GM08714 (cell line): ENCODE data around the gene DEPDC1.
"Not testable (repeated sequence)": the region's sequence is repeated elsewhere in the genome, so short reads cannot be mapped to it uniquely, and the experiment has no call there.

Source experiments
- H3K4me3 ChIP-seq: fragments of 200-500 bp; sonication (Bioruptor generic); 2 replicates; pipeline ENCODE4 v1.5.1; 2014; ENCODE audit warnings: mild to moderate bottlenecking, low read length, inconsistent platforms
- ZNF274 ChIP-seq: IDR thresholded peaks from 2 replicates; pipeline ENCODE4 v1.6.1; 2012; ENCODE audit warnings: mild to moderate bottlenecking, low read depth, low read length

The DEPDC1 gene

DNA sequence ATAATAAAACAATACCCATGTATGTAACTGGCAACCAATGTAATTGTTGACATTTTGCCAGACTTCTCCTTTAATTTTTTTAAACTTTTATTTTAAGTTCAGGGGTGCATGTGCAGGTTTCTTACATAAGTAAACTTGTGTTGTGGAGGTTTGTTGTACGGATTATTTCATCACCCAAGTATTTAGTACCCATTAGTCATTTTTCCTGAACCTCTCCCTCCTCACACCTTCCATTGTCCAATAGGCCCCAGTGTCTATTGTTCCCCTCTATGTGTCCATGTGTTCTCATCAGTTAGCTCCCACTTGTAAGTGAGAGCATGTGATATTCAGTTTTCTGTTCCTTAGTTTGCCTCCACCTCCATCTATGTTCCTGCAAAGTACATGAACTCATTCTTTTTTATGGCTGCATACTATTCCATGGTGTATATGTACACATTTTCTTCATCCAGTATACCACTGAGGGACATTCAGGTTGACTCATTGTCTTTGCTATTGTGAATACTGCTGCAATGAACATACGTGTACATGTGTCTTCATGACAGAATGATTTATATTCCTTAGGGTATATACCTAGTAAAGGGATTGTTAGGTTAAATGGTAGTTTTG, 6.7 kb downstream of the DEPDC1 start:
- no peak for TF ChIP-seq ZNF274
- no peak overlapping the region for H3K4me3 ChIP-seq

DNA sequence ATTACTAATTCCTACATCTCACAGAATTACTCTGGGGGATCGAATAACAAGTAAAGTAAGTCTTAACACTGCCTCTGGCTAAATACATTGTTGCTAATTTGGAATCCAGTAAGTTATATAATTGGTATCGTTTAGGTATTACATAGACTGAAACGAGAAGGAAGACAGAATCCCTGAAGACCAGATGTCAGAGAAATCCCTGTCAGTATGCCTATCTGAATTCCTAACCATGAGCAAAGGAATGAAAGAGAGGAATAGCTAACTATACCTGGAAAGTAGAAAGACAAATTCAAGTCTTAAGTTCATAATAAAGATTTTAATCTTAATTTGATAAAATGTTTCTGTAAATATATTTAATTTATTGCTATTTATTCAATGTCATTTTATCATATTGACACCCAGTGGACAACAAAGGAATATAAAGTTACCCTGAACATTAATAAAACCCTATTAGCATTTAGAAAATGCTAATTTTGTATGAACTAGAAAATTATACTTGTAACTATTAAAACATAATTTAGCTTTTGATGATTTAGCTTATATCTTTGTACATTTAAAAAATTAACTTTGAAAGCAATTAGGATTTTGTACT, 11.4 kb downstream of the DEPDC1 start:
- no peak overlapping the region for H3K4me3 ChIP-seq
- TF ChIP-seq ZNF274 = no peak

DNA sequence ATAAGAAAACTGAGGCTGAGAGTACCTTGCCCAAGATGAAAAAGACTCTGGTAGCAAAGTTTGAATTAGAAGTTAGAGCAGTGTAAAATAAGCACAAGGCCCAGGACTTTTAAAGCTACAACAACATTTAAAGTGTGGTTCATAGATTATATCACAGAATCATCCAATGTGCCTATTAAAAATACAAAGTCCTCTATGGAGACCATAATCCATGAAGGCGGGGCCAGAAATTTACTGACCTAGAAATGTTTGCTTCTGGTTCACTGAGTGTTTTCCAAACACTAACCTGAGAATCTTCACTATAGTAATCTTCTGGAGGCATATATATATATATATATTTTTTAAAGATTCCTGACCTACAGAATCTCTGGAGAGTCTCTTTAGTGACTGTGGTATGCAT, 12.3 kb downstream of the DEPDC1 start:
- H3K4me3 ChIP-seq = no peak overlapping the region
- no peak for TF ChIP-seq ZNF274

DNA sequence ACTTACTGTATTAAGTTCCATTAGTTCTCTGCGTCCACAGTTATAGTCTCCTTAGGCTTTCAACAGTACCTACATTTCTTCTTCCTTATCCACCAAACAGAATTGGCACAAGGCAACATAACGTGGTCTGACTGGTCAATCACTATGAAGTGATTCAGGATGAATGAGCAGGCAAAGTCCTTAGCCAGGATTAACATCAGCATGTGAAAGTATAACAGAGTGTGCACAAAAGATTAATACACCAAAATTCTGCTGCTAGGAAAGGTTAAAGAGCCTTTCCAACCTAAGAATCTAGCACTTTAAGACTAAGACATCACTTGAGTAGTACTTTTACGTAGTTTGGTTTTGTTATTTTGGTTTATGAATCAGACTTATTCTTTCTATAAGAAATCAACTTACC, 15.8 kb downstream of the DEPDC1 start:
- no peak for TF ChIP-seq ZNF274
- H3K4me3 ChIP-seq = no peak overlapping the region

DNA sequence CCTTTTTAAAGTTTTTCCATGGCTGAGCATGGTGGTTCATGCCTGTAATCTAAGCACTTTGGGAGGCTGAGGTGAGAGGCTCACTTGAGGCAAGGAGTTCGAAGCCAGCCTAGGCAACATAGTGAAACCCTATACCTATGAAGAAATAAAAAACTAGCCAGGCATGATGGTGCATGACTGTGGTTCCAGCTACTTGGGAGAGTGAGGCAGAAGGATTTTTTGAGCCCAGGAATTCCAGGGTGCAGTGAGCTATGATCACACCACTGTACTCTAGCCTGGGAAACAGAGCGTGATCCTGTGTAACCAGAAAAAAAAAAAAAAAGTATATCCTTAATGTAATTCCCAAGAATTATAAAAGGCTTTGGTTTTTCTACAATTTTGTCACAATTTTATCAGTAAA, 17.4 kb downstream of the DEPDC1 start:
- TF ChIP-seq ZNF274 = no peak
- no peak overlapping the region for H3K4me3 ChIP-seq

DNA sequence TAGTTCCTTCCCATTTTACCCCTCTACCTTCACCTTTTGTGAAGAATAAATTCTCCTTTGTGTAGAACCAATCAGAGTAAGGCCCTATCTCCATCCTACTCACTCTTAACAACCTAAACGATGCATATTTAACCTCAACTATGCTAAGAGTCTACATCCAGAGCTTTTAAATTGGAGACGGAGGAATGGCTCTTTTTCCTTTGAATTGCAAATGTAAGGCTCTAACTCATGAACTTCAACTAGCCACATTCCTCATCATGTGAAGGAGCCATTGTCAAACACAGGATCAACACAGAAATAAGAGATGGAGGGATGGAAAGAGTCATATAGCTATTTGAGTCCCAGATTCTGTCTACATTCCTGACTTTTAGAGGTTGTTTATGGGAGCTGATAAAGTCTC, 18.2 kb downstream of the DEPDC1 start:
- H3K4me3 ChIP-seq = no peak overlapping the region
- no peak for TF ChIP-seq ZNF274

DNA sequence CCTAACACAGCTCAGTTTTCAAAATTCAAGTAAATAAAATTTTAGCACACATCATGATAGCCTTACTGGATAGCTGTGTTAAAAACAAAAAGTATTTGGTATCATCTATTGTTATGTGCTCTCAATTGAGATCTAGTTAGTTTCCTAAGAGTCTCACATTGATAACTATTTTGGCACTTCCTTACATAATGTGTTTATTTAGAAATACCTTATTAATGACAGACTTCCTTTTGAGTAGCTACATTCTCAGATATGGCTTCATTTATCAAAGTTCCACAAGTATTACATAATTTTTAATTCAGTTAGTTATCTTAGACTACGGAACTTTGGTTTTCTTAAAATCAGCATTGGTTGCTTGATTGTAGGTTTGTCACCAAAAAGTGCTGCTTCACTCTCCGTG, 20.3 kb downstream of the DEPDC1 start:
- not testable (repeated sequence) for H3K4me3 ChIP-seq

DNA sequence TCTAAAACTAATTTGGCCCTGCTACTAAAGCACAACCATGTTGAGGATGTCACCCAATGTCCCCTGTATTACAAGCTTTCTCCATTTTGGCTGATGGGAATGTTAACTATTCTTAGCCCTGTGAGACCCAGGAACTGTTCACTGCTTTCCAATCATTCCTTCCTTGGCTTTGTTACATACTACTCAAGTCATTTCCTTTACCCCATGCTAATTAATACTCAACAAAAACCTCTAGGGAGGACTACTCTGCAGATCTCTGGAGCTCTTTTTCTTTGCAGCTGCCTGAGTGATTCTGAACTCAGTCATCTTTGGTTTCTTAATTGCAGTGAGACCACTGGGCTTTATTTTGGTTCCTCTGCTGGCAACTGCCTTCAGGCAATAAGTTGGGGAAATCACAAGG, 23.8 kb downstream of the DEPDC1 start:
- no peak overlapping the region for H3K4me3 ChIP-seq
- no peak for TF ChIP-seq ZNF274

DNA sequence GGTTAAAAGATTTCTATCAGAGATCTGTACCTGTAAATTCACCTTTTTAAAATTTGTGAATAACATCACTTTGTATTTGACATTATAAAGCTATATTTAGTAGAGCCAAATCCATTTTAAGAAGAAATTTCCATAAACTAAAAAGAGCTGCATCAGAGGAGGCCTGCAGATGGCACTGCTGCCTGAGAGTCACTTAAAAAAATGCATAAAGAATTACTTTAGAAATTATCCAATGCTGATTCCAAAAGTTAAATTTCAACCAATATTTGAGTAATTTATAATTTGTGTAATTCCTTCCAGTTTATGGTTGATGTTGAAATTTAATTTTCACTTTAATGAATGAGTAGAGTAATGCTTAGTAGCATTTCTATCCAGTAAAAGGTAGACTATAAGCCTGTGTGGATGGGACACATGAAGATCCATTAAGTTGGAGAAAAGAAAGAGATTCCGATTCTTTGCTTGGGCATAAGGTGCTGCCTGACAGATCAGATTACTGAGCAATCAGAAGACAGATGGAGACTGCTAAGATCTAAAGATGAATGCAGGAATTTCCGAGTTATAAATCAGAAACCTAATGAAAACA, 26.4 kb downstream of the DEPDC1 start:
- TF ChIP-seq ZNF274 = no peak
- no peak overlapping the region for H3K4me3 ChIP-seq

DNA sequence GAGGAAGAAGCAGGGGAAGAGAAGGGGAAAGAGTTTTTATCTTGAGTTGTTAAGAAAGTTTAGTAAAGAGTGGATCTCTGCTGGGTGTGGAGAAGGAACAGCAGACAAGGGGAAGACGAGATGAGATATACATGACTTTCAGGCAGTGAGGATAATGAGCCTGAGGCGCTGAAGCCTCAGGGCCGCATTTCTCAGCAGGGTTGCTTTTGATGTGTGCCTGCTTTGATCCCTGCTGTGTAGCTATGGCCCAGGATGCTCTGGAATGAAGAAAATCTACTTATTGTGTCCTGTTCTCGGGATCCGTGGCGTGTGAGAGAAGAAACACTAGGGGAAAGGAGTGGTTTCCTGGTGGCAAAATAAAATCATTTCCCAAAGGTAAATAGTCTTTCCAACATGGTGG, 32.0 kb downstream of the DEPDC1 start:
- no peak overlapping the region for H3K4me3 ChIP-seq
- no peak for TF ChIP-seq ZNF274

DNA sequence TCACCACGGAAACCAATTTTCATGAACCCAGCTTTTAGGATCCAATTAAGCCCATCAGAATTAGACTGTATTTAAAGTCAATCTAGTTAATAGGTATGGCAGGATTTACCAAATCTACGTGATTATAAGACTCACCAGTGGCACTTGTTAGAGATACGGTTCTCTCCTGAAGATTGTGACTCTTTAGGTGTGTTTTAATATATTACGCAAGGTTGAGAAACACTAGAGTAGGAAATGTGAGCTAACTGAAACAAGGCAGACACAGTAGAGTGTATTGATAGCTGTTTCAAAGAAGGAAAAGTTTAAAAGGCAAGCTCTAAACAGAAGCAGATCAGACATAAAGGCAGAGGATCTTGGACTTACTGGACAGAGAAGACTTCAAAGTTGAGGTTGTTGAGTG, 35.9 kb downstream of the DEPDC1 start:
- TF ChIP-seq ZNF274 = no peak
- no peak overlapping the region for H3K4me3 ChIP-seq

DNA sequence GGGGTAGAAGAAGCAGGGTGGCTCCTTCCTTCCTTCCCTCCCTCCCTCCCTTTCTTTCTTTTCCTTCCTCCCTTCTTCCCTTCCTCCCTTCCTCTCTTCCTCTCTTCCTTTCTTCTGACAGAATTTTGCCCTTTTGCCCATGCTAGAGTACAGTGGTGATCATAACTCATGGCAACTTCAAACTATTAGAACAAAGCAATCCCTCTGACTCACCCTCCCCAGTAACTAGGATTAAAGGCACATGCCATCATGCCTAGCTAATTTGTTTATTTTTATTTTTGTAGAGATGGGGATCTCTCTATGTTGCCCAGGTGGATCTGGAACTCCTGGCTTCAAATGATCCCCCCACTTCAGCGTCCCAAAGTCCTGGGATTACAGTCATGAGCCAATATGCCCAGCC, 37.1 kb downstream of the DEPDC1 start:
- no peak overlapping the region for H3K4me3 ChIP-seq
- no peak for TF ChIP-seq ZNF274

DNA sequence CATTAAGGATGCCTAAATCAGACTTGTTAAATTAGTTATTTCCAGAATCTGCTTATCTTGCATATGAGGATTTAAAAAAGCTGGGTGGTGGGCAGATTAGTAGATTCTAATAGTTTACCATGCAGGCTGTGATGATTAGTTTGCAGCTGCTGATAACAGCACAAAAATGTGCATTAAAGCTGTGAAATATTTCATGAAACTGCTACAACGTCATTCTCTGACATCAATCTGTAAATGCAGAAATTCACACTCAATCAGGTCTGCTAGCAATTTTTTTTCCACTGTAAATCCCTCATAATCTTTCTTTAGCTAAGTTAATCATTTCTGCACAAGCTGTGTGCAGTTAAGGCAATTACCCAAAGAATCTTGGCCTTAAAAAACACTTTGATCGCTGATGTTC, 37.8 kb downstream of the DEPDC1 start:
- TF ChIP-seq ZNF274 = no peak
- H3K4me3 ChIP-seq = no peak overlapping the region

DNA sequence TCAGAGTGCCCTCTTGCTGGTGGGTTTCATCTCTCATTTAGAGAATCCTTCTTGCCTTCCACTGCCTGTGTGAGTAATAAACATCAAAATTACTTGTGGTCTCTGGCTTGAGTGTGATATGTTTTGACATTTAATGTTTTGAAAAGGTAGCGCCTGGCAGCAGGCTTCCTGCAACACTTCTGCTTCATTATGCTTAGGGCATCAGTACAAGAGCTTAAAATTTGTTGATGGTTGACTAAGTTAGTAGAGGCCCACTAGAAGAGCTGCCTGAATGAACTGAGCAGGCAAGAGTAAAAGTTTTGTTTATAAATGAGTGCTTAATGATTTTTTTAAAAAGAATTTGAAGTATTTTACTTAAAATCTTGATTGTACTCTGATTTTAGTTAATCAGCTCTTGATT, 40.7 kb downstream of the DEPDC1 start:
- H3K4me3 ChIP-seq = no peak overlapping the region
- TF ChIP-seq ZNF274 = no peak

DNA sequence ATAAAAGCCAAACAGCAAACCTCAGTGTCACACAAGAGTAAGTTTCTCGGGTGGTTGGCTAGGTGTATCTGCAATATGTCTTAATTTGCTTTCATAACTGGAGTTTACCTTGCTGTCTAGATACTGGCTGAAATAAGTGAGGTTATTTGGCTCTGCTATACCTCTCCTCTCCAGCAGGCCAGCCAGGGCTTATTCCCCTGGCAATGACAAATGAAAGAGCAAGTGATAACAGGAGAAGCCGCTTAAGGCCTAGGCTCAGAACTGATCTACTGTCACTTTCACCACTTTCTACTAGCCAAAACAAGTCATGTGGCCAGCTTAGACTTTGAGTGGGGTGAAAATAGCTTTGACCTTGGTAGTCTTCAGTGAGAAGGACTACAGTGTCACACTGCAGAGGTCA, 42.3 kb downstream of the DEPDC1 start:
- no peak for TF ChIP-seq ZNF274
- no peak overlapping the region for H3K4me3 ChIP-seq

DNA sequence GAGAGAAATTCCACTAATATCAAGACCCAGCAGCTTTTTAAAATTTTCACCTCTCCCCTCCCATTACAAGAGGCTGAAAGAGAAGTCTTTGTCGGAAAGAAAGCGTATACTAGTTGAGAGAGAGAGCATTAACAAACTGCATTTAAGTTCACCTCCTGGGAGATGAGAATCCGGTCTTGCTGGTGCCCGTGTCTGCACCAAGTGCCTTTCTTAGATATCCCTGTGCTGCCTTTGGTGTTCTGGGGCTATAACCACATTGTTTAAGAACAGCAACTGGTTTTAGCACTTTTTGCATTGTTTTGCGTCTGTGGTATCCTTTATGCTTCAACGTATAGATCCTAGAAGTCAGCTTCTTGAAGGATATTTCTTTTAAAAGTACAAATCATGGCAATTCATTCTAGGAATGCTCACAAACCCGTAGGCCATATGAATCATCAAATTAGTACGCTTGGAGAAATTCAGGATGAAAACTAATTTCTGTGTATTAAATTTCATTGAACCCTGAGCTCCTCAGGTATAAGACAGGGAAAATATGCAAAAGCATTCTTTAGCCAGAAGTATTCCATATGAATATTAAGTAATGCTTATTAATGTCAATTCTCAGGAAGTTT, 43.7 kb downstream of the DEPDC1 start:
- no peak for TF ChIP-seq ZNF274
- H3K4me3 ChIP-seq = no peak overlapping the region

DNA sequence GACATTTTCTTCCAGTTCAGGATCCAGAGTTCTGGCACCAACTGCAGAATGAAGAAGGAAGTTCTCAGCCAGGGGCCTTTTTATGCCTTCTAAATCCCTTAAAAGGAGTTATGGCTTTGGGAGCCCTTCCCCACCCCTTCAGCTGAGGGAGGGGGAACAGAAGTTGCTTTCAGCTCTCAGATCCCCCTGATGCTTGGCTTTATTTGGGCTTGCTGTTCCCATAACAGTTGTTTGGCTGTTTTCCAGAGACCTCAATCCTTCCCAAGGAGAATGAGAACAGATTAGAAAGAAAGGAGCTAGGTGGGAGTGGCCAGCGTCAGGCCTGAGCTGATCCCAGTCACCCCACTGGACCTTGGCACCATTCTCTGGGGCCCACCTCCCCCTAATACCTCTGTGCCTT, 47.0 kb downstream of the DEPDC1 start, which contains the start of gene RPE65:
RPE65 (minus strand) TSS at position 54 of the 400 bp plus-strand sequence; CDS start at position 5, 49 bp downstream.
- no peak for TF ChIP-seq ZNF274
- no peak within 1 kb of the TSS for H3K4me3 ChIP-seq
